ENCODE results near the gene DMXL1. TPM values are rescaled to one million over a fixed set of nuclear protein-coding genes. Genes with fewer than 3 reads are reported as not detected.

The DMXL1 gene
- total and polyA plus RNA-seq, 2 experiments from 2014 or later: 19.5 to 37.4 TPM

- Histone ChIP-seq H3K36me3 (no peaks in the 10 kb centered on the region), H3K9me3 (ENCODE audit: low read depth) (no peaks in the 10 kb centered on the region), H3K27ac (no peak overlapping the region), H3K4me3 (no peak overlapping the region), H3K4me1 (ENCODE audit: low read depth) (peaks cover 9% of the 10 kb centered on the region), H3K27me3 (no peaks in the 10 kb centered on the region)
- DNase-seq (ENCODE audit: low read depth in 1 of 2, low spot score in 1 of 2): no peak
- TF ChIP-seq CTCF (IDR thresholded peaks at IDR 0.05; ENCODE audit: low read depth, low read length): no peak
These were observed 11.8 kb downstream of the DMXL1 start for GRCh38 chr5:119082691-119083090.

GRCh38 chr5:119083679-119084078, 12.8 kb downstream of the DMXL1 start:
- Histone ChIP-seq H3K27me3 (no peaks in the 10 kb centered on the region), H3K4me3 (no peak overlapping the region), H3K27ac (no peak overlapping the region), H3K4me1 (ENCODE audit: low read depth) (peaks cover 8% of the 10 kb centered on the region), H3K9me3 (ENCODE audit: low read depth) (no peaks in the 10 kb centered on the region), H3K36me3 (no peaks in the 10 kb centered on the region)
- no peak for TF ChIP-seq CTCF (IDR thresholded peaks at IDR 0.05; ENCODE audit: low read depth, low read length)
- DNase-seq (ENCODE audit: low read depth in 1 of 2, low spot score in 1 of 2): no peak

GRCh38 chr5:119088438-119088837, 17.6 kb downstream of the DMXL1 start:
- Histone ChIP-seq H3K4me3 (no peak overlapping the region), H3K27me3 (no peaks in the 10 kb centered on the region), H3K27ac (no peak overlapping the region), H3K9me3 (ENCODE audit: low read depth) (no peaks in the 10 kb centered on the region), H3K4me1 (ENCODE audit: low read depth) (no peaks in the 10 kb centered on the region), H3K36me3 (no peaks in the 10 kb centered on the region)
- no peak for DNase-seq (ENCODE audit: low read depth in 1 of 2, low spot score in 1 of 2)
- TF ChIP-seq CTCF (IDR thresholded peaks at IDR 0.05; ENCODE audit: low read depth, low read length): no peak

- no peak for TF ChIP-seq CTCF (IDR thresholded peaks at IDR 0.05; ENCODE audit: low read depth, low read length)
- H3K9me3 ChIP-seq (ENCODE audit: low read depth): no peaks in the 10 kb centered on the region
These were observed 24.7 kb downstream of the DMXL1 start for GRCh38 chr5:119095611-119096010.

GRCh38 chr5:119105971-119106370, 35.1 kb downstream of the DMXL1 start:
- no peak for TF ChIP-seq CTCF (IDR thresholded peaks at IDR 0.05; ENCODE audit: low read depth, low read length)
- Histone ChIP-seq H3K27me3 (no peaks in the 10 kb centered on the region), H3K27ac (peak overlapping the region; percentile 16), H3K9me3 (ENCODE audit: low read depth) (no peaks in the 10 kb centered on the region), H3K36me3 (peaks cover 8% of the 10 kb centered on the region), H3K4me1 (ENCODE audit: low read depth) (no peaks in the 10 kb centered on the region), H3K4me3 (no peak overlapping the region)
- peak; percentile 1 to 4 for DNase-seq (ENCODE audit: low read depth in 1 of 2, low spot score in 1 of 2)

More at GRCh38 chr5:119095611-119096010, 24.7 kb downstream of the DMXL1 start:
- H3K4me1 ChIP-seq (ENCODE audit: low read depth): no peaks in the 10 kb centered on the region
- no peak for DNase-seq (ENCODE audit: low read depth in 1 of 2, low spot score in 1 of 2)
- no peak overlapping the region for H3K4me3 ChIP-seq
- H3K27me3 ChIP-seq: no peaks in the 10 kb centered on the region
- H3K36me3 ChIP-seq: no peaks in the 10 kb centered on the region
- H3K27ac ChIP-seq: no peak overlapping the region

- no peaks in the 10 kb centered on the region for H3K4me1 ChIP-seq (ENCODE audit: low read depth)
- H3K9me3 ChIP-seq (ENCODE audit: low read depth): no peaks in the 10 kb centered on the region
- H3K36me3 ChIP-seq: peaks cover 16% of the 10 kb centered on the region
- no peak for TF ChIP-seq CTCF (IDR thresholded peaks at IDR 0.05; ENCODE audit: low read depth, low read length)
- no peak for DNase-seq (ENCODE audit: low read depth in 1 of 2, low spot score in 1 of 2)
- no peak overlapping the region for H3K27ac ChIP-seq
- H3K27me3 ChIP-seq: no peaks in the 10 kb centered on the region
- no peak overlapping the region for H3K4me3 ChIP-seq
These were observed 41.3 kb downstream of the DMXL1 start for GRCh38 chr5:119112151-119112550.

Measured in cardiac muscle cell (in vitro differentiated cells and primary cell).